LNCaP clone FGC (cell line): Measurements from ENCODE around the gene C9orf85.
"Not testable (repeated sequence)": the region's sequence is repeated elsewhere in the genome, so short reads cannot be mapped to it uniquely, and the experiment has no call there.

Experiments used
- DNase-seq: peaks from one replicate; pipeline ENCODE4 v3.0.0-alpha.2; 2011; ENCODE audit warnings: low read depth
- H3K4me3 ChIP-seq: 2 replicates; pipeline ENCODE4 v1.5.1; 2011; ENCODE audit warnings: mild to moderate bottlenecking, low read depth, low read length, control low read depth
- TF ChIP-seq, protein P1 (sequence below): IDR thresholded peaks from 2 replicates; pipeline ENCODE4 v1.5.1; 2012; ENCODE audit warnings: mild to moderate bottlenecking; ENCODE audit not compliant: control insufficient read depth, insufficient read depth; ENCODE audit errors: extremely low read depth

Gene C9orf85

DNA sequence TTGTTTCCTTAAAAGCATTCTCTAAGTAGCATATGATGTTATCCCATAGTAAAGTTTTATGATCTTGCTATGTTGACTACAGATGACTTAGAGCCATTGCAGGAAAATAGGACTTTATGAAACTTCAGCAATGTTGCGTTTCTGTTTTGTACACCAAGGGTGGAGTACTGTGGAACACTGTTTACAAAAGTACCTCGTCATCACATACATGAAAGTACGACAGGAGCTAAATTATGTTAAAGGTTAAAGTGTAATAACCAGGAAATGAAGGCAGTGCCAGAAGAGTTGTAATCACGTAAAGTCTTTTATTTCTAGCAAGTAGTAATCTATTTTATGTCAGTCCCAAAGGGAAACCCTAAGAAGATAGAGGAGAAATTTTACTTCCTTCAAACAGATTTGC is 50.9 kb downstream of the C9orf85 start:
- no peak overlapping the region for H3K4me3 ChIP-seq
- TF ChIP-seq, protein P1, sequence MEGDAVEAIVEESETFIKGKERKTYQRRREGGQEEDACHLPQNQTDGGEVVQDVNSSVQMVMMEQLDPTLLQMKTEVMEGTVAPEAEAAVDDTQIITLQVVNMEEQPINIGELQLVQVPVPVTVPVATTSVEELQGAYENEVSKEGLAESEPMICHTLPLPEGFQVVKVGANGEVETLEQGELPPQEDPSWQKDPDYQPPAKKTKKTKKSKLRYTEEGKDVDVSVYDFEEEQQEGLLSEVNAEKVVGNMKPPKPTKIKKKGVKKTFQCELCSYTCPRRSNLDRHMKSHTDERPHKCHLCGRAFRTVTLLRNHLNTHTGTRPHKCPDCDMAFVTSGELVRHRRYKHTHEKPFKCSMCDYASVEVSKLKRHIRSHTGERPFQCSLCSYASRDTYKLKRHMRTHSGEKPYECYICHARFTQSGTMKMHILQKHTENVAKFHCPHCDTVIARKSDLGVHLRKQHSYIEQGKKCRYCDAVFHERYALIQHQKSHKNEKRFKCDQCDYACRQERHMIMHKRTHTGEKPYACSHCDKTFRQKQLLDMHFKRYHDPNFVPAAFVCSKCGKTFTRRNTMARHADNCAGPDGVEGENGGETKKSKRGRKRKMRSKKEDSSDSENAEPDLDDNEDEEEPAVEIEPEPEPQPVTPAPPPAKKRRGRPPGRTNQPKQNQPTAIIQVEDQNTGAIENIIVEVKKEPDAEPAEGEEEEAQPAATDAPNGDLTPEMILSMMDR: no peak
- DNase-seq: peak; percentile 49

DNA sequence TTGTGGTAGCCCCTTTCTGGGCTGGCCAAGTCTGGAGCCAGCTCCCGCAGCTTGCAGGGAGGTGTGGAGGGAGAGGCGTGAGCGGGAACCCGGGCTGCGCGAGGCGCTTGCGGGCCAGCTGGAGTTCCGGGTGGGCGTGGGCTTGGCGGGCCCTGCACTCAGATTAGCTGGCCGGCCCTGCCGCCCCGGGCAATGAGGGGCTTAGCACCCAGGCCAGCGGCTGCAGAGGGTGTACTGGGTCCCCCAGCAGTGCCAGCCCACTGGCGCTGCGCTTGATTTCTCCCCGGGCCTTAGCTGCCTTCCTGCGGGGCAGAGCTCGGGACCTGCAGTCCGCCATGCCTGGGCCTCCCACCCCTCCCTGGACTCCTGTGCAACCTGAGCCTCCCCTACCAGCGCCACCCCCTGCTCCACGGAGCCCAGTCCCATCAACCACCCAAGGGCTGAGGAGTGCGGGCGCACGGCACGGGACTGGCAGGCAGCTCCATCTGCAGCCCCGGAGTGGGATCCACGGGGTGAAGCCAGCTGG is 52.1 kb downstream of the C9orf85 start:
- not testable (repeated sequence) for H3K4me3 ChIP-seq, DNase-seq

DNA sequence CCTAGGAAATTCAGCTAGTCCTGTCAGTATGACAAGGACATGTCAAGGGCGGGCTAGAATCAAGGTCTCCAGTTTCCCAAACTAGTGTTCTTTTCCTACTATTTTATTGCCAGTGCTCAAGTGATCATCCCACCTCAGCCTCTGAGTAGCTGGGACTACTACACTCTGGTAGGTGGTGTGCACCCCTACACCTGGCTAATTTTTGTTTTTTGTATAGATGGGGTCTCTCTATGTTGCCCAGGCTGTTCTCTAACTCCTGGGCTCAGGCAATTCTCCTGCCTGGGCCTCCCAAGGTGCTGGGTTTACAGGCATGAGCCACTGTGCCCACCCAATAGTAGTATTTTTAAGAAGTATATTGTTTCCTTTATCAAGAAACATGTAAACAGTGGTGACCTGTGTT is 54.0 kb downstream of the C9orf85 start:
- H3K4me3 ChIP-seq: no peak overlapping the region
- DNase-seq: no peak
- TF ChIP-seq, protein P1: no peak

DNA sequence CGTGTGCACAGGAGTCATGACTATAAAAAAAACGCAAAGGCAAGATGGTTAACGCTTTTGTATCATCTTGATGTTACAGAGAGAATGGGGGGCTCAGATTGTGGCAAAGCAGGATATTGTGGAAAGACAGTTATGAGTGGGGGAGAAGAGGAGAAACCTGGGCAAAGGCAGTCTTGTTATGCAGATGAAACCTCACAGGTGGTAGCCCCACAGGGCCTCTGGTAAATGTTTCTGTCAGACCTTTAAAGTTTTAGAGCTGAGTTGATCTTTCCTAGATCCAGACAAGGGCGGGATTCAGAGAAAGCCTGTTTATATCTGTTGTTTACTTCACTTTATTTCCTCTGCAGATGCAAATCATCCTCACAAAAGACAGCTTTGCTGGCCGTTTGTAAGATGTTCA is 55.2 kb downstream of the C9orf85 start:
- DNase-seq: no peak
- TF ChIP-seq, protein P1: no peak
- no peak overlapping the region for H3K4me3 ChIP-seq

DNA sequence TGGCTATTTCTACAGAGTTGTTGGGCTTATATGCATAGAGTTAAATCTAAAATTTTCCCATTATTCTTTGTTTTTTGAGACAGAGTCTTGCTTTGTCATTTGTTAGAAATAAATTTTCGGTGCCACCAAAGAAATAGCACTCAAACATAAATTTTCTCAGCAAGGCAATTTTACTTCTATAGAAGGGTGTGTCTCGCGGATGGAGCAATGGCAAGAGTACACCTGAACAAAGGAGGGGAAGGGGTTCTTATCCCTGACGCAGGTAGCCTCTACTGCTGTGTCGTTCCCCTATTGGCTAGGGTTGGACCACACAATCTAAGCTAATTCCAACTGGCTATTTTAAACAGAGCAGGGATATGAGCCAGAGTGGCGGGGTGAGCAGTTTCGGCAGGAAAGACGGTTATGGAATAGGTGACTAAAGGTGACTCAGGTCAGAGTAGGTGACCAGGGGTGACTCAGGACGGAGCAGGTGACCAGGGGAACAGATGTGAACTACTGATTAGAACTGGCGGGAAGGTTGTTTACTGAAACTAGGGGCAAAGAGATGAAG is 57.2 kb downstream of the C9orf85 start:
- no peak overlapping the region for H3K4me3 ChIP-seq
- TF ChIP-seq, protein P1: no peak
- DNase-seq: no peak

DNA sequence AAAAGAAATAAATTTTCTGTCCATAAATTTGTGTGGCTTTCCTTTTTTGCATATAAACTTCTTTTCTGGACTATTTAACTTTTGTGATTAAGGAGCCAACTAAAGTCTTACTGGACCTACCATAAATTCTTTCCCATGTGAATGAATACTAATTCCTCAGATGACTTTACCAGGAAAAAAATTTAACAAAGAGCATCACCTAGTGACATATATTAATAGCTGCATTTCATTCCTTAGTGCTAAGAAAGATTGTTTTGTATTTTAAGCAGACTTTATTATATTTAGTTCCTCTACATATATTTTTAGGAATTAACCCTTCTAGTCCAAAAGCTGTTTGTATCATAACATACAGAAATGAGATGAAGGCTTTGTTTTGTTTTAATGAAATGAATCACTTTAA is 64.4 kb downstream of the C9orf85 start:
- TF ChIP-seq, protein P1: peak; percentile 61
- H3K4me3 ChIP-seq: no peak overlapping the region
- DNase-seq: no peak

DNA sequence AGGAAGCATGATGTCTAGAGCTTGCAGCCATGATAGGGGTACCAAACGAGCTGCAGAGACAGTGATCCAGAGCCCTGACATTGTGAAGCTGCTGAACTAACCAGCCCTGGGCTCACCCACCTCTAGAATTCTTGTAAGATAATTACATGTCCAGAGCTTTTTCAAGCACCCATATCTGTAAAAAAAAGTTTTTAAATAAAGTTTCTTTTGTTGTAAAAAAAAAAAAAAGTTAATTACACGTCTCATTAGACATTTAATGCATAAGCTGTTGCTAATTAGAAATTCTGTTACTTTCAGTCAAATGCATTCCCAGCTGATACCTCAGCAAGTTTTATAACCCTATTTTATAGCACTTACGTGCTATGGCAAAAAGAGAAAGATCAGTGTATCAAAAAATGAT is 65.6 kb downstream of the C9orf85 start:
- TF ChIP-seq, protein P1: no peak
- H3K4me3 ChIP-seq: no peak overlapping the region
- no peak for DNase-seq
